ACC112 (cell line): ENCODE data around the gene NOD1.
A peak's percentile ranks its signal among the peaks of the same experiment; 100 is the strongest.
"Not testable (repeated sequence)": the region's sequence is repeated elsewhere in the genome, so short reads cannot be mapped to it uniquely, and the experiment has no call there.

Experiments used
- H2AFZ ChIP-seq: fragments of 200-600 bp; sonication (generic); one replicate; pipeline ENCODE4 v1.6.0; 2017; ENCODE audit warnings: antibody characterized with exemption, low read length; ENCODE audit not compliant: unreplicated experiment
- H3K27ac ChIP-seq: fragments of 200-600 bp; sonication (generic); 2 replicates; pipeline ENCODE4 v1.5.1; 2014; ENCODE audit warnings: low read depth, mild to moderate bottlenecking, antibody characterized with exemption, low read length, moderate library complexity
- H3K27me3 ChIP-seq: fragments of 200-600 bp; sonication (generic); 2 replicates; pipeline ENCODE4 v1.6.1; 2014; ENCODE audit warnings: mild to moderate bottlenecking, antibody characterized with exemption, low read length, moderate library complexity, mixed read lengths; ENCODE audit not compliant: insufficient read depth
- H3K36me3 ChIP-seq: fragments of 200-600 bp; sonication (generic); 2 replicates; pipeline ENCODE4 v1.6.1; 2016; ENCODE audit warnings: mild to moderate bottlenecking, antibody characterized with exemption, low read length, moderate library complexity, mixed read lengths; ENCODE audit not compliant: insufficient read depth
- H3K4me1 ChIP-seq: fragments of 200-600 bp; sonication (generic); one replicate; pipeline ENCODE4 v1.6.1; 2016; ENCODE audit warnings: low read length, mixed read lengths; ENCODE audit not compliant: insufficient read depth, unreplicated experiment, control insufficient read depth
- H3K4me3 ChIP-seq: fragments of 200-600 bp; sonication (generic); 2 replicates; pipeline ENCODE4 v1.5.1; 2014; ENCODE audit warnings: mild to moderate bottlenecking, low read depth, low read length
- H3K79me2 ChIP-seq: fragments of 200-600 bp; sonication (generic); one replicate; pipeline ENCODE4 v1.6.0; 2016; ENCODE audit warnings: low read length; ENCODE audit not compliant: control insufficient read depth, unreplicated experiment, insufficient read depth

Gene NOD1, protein sequence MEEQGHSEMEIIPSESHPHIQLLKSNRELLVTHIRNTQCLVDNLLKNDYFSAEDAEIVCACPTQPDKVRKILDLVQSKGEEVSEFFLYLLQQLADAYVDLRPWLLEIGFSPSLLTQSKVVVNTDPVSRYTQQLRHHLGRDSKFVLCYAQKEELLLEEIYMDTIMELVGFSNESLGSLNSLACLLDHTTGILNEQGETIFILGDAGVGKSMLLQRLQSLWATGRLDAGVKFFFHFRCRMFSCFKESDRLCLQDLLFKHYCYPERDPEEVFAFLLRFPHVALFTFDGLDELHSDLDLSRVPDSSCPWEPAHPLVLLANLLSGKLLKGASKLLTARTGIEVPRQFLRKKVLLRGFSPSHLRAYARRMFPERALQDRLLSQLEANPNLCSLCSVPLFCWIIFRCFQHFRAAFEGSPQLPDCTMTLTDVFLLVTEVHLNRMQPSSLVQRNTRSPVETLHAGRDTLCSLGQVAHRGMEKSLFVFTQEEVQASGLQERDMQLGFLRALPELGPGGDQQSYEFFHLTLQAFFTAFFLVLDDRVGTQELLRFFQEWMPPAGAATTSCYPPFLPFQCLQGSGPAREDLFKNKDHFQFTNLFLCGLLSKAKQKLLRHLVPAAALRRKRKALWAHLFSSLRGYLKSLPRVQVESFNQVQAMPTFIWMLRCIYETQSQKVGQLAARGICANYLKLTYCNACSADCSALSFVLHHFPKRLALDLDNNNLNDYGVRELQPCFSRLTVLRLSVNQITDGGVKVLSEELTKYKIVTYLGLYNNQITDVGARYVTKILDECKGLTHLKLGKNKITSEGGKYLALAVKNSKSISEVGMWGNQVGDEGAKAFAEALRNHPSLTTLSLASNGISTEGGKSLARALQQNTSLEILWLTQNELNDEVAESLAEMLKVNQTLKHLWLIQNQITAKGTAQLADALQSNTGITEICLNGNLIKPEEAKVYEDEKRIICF

DNA sequence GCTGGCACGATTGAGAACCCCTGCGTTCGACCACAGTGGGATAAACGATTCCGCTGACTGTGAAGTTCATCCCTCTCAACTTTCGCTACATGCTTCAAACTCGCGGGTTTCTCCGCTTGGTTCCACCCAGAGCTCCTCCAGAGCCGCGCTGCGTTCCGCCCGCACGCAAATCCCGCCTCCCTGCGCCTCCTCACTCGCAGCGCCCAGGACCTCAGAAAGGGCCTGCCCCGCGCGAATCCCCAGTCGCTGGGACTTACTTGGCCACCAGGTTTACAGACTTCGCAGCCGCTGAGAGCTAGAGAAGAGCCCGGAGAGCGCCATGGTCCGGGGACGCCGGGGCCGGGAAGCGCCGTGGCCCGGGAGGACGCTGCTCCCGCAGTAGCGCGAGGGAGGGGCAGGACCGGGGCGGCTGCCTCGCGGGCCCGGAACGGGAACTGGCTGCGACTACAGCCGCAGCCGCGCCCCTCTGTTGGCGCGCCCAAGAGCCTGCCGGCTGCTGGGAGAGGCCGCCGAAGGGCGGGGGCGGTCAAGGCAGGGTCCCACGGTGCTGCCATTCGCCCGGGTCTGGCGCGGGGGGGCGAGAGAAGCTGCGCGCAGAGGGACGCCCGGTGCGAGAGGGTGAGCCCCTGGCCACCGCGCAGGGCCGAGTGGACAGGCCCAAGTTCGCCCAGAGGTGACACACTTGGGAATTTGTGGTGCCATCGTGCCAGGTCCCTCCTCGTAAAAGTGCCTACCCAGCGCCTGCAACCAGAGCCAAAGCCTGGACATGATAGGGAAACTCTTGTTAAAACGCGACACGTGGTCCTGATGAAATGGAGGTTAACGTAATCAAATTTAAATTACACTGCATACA lies at the start of gene NOD1:
TSS of gene NOD1 (minus strand) at position 436 of the 853 bp plus-strand sequence. CDS start 21,863 bp downstream, outside the sequence.
- Histone ChIP-seq H3K4me3 (peak within 1 kb of the TSS; percentile 86), H3K36me3 (no peaks in the 10 kb centered on the region), H3K27me3 (no peaks in the 10 kb centered on the region), H3K27ac (peak within 1 kb of the TSS; percentile 81), H2AFZ (peak within 1 kb of the TSS; percentile 70), H3K4me1 (peaks cover 37% of the 10 kb centered on the region), H3K79me2 (peaks cover 33% of the 10 kb centered on the region)

- H2AFZ ChIP-seq, H3K36me3 ChIP-seq, H3K27ac ChIP-seq, H3K4me1 ChIP-seq, H3K27me3 ChIP-seq, H3K4me3 ChIP-seq, H3K79me2 ChIP-seq: not testable (repeated sequence)
Observed at GRCh38 chr7:30527297-30527696, 48.7 kb upstream of the NOD1 start.

DNA sequence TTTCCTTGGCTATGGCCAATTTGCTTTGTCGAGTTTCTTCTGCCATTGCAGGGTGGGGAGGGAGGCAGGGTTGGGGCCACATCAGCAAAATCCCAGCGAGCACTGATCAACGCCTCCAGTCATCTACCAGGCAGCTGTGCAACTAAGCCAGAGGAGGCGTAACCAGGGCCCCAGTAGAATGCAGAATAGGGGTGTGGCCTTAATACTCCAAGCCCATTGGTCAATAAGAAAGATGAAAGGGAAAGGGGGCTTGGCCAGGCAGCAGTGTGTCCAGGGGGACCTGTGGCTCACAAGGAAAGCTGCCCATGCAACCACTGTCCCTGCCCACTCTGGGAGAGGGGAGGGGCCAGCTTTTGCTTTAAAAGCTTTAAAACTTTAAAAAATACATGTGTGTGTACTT lies 47.6 kb upstream of the NOD1 start:
- H3K79me2 ChIP-seq = no peaks in the 10 kb centered on the region
- H3K27me3 ChIP-seq = no peaks in the 10 kb centered on the region
- H3K36me3 ChIP-seq = no peaks in the 10 kb centered on the region
- no peak overlapping the region for H3K4me3 ChIP-seq
- H3K27ac ChIP-seq = no peak overlapping the region
- peaks cover 9% of the 10 kb centered on the region for H3K4me1 ChIP-seq
- no peak overlapping the region for H2AFZ ChIP-seq

DNA sequence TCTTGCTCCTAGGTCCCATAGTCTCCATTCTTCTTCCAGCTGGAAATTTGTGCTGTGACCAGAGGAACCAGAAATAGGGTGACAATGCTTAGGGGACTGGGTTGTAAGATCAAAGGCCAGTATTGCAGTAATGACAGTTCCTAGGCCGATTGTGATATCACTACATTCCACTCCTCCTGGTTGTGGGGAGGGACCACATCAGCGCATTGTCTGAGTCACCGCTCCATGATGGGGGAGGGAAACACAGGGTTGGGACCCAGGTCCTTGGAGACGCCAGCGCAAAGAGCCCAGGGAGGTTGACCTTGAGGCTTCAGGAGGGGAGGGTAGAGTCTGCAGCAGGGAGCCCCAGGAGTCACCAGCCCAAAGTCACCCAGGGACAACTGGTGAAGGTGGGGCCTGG lies 46.8 kb upstream of the NOD1 start:
- no peak overlapping the region for H2AFZ ChIP-seq
- peaks cover 16% of the 10 kb centered on the region for H3K4me1 ChIP-seq
- no peaks in the 10 kb centered on the region for H3K36me3 ChIP-seq
- H3K27ac ChIP-seq = no peak overlapping the region
- H3K4me3 ChIP-seq = no peak overlapping the region
- H3K27me3 ChIP-seq = no peaks in the 10 kb centered on the region
- no peaks in the 10 kb centered on the region for H3K79me2 ChIP-seq

DNA sequence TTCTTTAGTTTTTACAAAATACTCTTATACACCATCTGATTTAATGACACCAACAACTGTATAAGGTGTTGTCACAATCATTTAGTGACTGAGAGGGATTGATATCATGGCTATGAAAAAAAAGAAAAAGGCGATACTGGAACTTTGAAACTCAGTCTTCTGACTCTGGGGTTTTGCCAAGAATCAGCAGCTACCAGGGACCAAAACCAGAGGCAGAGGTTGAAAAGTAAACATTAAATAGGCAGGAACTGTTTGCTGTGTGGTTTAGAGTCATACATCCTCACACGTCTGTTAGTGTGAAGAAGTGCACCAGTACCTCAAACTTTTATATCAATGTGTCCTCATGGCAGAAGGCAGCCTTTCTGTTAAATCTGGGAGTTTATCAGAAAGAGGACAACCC lies 46.0 kb upstream of the NOD1 start:
- Histone ChIP-seq H3K4me3 (no peak overlapping the region), H3K36me3 (no peaks in the 10 kb centered on the region), H3K27me3 (no peaks in the 10 kb centered on the region), H3K27ac (no peak overlapping the region), H2AFZ (no peak overlapping the region), H3K79me2 (no peaks in the 10 kb centered on the region), H3K4me1 (peaks cover 23% of the 10 kb centered on the region)

DNA sequence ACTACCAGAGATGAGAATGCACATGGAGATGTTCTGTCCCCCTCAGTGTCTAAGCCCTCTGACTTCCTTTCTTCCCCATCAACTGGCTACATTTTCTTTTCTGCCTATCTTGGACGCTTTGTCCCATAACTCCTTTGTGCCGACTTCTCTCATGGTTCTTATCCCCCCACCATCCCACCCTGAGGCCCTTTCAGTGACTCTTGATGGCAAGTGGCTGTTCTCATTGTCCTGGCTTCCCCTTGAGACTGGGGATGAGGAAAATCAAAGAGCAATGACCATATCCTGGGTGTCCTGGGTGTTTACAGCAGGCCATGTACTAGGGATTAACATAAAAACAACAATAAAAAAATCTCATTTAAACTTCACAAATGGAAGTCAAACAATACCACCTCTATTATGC lies 44.9 kb upstream of the NOD1 start:
- Histone ChIP-seq H3K36me3 (no peaks in the 10 kb centered on the region), H3K4me3 (no peak overlapping the region), H3K27me3 (no peaks in the 10 kb centered on the region), H3K79me2 (no peaks in the 10 kb centered on the region), H3K27ac (no peak overlapping the region), H3K4me1 (peaks cover 23% of the 10 kb centered on the region), H2AFZ (no peak overlapping the region)

DNA sequence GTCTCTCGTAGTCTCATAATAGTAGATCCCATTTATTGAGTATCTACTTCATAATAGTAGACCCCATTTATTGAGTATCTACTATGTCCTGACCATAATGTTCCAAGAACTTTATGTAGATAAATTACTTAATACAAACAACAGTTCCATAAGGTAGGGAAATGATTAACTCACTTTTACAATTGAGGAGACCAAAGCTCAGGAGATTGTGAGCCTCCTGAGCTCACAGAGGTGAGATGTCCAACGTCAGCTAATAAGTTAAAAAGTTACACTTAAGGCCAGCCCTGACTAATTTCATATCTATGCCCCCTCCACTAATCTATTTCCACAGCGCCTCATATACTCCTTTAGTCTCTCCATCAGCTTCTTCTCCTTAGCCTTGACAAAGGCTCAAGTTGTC lies 43.6 kb upstream of the NOD1 start:
- peaks cover 23% of the 10 kb centered on the region for H3K4me1 ChIP-seq
- no peaks in the 10 kb centered on the region for H3K36me3 ChIP-seq
- no peak overlapping the region for H3K27ac ChIP-seq
- no peaks in the 10 kb centered on the region for H3K27me3 ChIP-seq
- no peak overlapping the region for H3K4me3 ChIP-seq
- no peaks in the 10 kb centered on the region for H3K79me2 ChIP-seq
- H2AFZ ChIP-seq = no peak overlapping the region

GRCh38 chr7:30521532-30521931 lies 42.9 kb upstream of the NOD1 start:
- H3K79me2 ChIP-seq = no peaks in the 10 kb centered on the region
- H3K4me3 ChIP-seq = no peak overlapping the region
- no peaks in the 10 kb centered on the region for H3K27me3 ChIP-seq
- H3K27ac ChIP-seq = peak overlapping the region; percentile 65
- H3K4me1 ChIP-seq = peaks cover 23% of the 10 kb centered on the region
- no peaks in the 10 kb centered on the region for H3K36me3 ChIP-seq
- no peak overlapping the region for H2AFZ ChIP-seq

DNA sequence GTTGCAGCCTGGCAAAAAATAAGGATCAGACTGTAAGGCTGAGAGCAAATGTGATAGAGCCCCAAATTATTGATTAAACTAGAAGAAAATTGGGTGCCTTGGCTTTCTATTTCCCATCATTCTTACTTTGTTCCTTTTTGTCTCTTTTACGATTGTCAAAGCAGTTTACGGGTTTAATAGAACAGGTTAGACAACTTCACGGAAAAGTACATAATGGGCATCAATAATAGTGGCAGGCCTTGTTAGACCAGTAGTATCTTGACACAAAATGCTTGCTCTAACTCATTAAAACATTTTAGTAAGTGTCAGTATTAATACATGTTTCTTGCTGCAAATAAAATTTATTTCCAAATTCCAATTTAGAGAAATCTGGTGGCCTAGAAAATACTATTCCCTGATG lies 40.5 kb upstream of the NOD1 start:
- no peak overlapping the region for H3K4me3 ChIP-seq

GRCh38 chr7:30515761-30516160 lies 37.2 kb upstream of the NOD1 start:
- Histone ChIP-seq H3K4me3 (no peak overlapping the region), H3K4me1 (peaks cover 10% of the 10 kb centered on the region), H3K36me3 (no peaks in the 10 kb centered on the region), H2AFZ (no peak overlapping the region), H3K27ac (no peak overlapping the region), H3K79me2 (no peaks in the 10 kb centered on the region), H3K27me3 (no peaks in the 10 kb centered on the region)

More for the DNA sequence above, 40.5 kb upstream of the NOD1 start:
- Histone ChIP-seq H3K27me3 (no peaks in the 10 kb centered on the region), H2AFZ (no peak overlapping the region), H3K79me2 (no peaks in the 10 kb centered on the region), H3K36me3 (no peaks in the 10 kb centered on the region), H3K4me1 (peaks cover 23% of the 10 kb centered on the region), H3K27ac (no peak overlapping the region)
